ENCODE results near the gene COL6A1.

Gene COL6A1

DNA sequence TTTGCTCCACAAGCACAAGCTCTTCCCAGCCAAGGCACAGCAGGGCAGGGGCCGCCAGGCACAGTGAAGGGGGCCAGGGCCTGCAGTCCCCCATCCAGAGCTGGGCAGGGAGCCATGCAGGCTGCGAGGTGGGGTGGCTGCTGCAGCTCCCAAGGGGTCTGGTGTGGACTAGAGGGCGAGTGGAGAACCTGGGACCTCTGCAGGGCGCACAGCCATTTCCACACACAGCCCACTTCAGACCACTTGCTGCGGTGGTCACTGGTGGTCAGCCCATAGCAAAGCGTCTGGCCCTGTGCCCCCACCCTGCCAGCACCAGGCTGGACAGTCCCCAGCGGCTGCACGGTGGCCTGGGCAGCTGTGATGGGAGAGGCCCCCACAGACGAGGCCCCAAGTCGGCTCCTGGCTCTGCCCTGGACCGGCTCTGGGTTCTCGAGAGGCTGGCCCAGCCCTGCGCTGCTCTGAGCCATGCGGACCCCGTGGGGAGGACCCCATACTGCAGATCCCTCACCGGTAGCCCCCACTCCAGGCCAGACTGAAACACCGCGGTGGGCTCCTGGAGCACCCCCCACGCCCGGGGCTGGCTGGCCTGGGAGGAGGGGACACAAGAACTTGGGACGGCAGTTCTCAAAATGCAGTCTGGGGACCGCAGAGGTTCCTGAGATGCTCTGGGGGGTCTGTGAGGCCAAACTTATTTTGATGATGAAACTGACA, 69.3 kb downstream of the COL6A1 start:
- no peak for DNase-seq (ENCODE audit: low spot score)

DNA sequence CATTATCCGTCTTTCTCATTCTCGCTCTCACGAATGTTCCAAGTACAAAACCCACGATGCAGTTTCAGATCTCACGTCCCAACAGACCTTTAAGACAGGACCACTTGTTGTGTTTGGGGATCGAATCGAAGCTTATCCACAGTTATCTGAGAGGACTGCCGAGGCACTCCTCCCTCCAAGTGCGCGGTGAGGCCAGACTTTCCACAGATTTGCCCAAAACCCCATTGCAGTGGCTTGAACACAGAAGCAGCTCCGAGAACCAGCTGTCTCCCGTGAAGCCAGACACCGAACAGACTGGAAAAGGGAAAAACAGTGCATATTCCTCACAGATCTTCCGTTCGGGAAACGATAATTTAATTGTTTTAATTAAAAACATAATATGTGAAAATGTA, 69.8 kb downstream of the COL6A1 start:
- no peak for DNase-seq (ENCODE audit: low spot score)

DNA sequence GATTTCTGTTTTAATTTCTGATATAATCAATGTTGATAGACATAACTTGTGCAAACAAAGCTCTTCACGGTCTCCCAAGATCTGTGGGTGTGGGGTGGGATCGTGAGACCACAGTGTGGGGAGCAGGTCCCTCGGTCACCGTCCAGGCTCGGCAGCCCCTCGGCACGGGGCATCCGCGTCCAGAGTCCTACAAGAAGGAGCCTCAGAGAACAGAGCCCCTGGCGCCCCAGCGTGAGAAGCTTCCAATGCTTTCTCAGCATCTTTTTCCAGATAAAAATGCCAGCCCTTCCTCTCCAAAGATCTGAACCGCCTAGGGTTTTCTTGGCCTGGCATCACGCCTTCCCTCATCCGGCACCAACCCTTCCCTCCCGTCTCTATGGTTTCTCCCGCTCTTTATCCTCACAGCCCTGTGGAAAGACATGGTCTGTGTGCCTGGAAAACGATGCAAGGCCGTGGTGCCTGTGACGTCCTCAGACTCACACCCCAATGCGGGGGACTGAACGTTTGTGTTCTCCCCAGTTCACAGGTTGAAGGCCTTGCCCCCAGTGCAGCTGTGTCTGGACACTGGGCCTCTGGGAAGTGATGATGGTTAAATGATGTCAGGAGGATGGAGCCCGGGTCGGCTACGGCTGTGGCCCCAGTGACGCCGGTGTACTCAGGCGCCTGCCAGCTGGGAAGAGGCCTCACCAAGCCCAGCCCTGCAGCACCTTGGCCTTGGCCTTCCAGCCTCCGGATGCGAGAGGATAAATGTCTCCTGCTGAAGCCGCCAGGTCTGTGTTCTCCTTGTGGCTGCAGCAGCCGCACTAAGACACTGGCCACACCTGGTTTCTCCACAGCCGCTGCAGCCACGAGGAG, 70.5 kb downstream of the COL6A1 start:
- no peak for DNase-seq (ENCODE audit: low spot score)

DNA sequence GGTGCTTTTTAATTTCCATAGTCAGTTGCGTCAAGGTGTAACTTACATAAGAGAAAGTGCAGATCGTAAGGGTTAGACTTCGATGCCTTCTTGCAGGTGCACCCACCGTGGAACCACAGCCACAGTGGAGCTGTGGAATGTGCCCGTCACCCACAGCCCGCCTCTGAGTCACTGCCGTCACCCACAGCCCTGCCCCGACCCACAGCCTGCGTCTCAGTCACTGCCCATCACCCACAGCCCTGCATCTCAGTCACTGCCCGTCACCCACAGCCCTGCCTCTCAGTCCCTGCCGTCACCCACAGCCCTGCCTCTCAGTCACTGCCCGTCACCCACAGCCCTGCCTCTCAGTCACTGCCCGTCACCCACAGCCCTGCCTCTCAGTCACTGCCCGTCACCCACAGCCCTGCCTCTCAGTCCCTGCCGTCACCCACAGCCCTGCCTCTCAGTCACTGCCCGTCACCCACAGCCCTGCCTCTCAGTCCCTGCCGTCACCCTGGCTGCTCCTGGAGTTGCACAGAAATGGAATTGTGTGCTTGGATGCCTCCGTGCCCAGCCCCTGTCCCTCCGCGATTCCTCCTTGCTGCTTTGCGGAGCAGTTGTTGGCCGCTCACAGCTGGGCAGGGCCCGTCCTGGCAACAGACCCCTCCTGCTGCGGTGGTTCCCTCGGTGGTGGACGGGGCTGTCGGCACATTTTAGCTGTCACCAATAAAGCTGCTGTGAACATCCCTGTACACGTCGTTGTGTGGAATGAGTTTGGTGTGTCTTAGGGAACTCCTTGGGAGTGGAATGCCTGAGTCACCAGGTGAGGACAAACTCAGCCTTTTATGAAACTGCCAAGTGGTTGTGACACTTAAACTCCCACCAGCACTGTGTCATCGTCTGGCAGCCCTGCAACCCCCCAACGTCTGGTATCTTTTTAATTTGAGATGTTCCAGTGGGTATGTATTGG, 71.4 kb downstream of the COL6A1 start:
- DNase-seq (ENCODE audit: low spot score) = no peak

DNA sequence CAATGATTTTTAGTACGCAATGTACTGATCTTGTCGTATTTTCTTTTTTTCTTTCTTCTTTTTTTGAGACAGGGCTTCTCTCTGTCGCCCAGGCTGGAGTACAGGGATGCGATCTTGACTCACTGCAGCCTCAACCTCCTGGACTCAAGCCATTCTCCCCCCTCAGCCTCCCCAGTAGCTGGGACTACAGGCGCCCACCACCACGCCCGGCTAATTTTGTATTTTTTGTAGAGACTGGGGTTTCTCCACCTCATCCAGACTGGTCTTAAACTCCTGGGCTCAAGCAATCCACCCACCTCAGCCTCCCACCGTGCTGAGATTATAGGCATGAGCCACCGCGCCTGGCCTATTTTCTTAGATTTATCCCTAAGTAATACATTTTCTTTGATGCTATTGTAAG, 72.5 kb downstream of the COL6A1 start:
- no peak for DNase-seq (ENCODE audit: low spot score)

DNA sequence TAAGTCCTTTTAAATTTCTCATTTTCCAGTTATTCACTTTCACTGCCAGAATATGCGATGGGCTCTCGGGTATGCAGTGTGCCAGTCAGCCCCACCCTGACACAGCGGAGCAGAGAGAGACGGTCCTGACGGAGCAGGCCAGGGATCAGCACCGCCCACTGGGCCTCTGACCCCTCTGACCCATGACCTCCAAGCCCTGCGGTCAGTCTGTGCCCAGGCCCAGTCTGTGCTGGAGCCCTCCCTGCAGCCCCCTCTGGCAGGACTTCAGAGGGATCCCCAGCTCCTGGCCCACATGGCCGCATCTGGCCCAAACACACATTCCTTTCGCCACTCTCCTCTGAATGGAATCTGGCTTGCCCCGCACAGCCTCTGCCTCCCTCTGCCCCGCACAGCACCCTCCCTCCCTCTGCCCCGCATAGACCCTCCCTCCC, 72.9 kb downstream of the COL6A1 start:
- DNase-seq (ENCODE audit: low spot score) = no peak
